Caco-2 (cell line): ENCODE measurements around the gene STRBP. TPM values are rescaled to one million over a fixed set of nuclear protein-coding genes. Genes with fewer than 3 reads are reported as not detected.

Source experiments
- BruUV-seq: library from RNA; stranded (reverse); fragments of 400-500 nt; replicated peaks from 2 replicates; lab custom pipeline; 2021; lab: Mats Ljungman, UMichigan
- CTCF ChIA-PET: fragments of 300-600 bp; sonication (Branson Sonifier 250); formaldehyde crosslinking; loops from one replicate; lab custom pipeline; 2022; ENCODE audit warnings: antibody characterized with exemption; lab: Charles Lee
- POLR2A ChIA-PET: fragments of 300-600 bp; sonication (Branson Sonifier 250); formaldehyde crosslinking; loops from one replicate; lab custom pipeline; 2022; ENCODE audit warnings: antibody characterized with exemption; lab: Charles Lee
- DNase-seq, 2 experiments: peaks; one replicate each; pipeline versions ENCODE4 v3.0.0 to v3.0.0-alpha.2; 2020 to 2022
- H3K27me3 ChIP-seq: replicated peaks from 2 replicates; pipeline ENCODE4 v1.6.0; 2011; ENCODE audit warnings: low read length; ENCODE audit not compliant: control insufficient read depth, insufficient read depth
- H3K36me3 ChIP-seq: 2 replicates; pipeline ENCODE4 v1.5.1; 2011; ENCODE audit warnings: low read length; ENCODE audit not compliant: control insufficient read depth, insufficient read depth
- H3K4me1 ChIP-seq: fragments of 250-450 bp; sonication (Bioruptor Pico); 2 replicates; pipeline ENCODE4 v1.5.1; 2020; ENCODE audit warnings: mild to moderate bottlenecking
- H3K4me3 ChIP-seq: 2 replicates; pipeline ENCODE4 v1.5.1; 2011; ENCODE audit warnings: low read depth, mild to moderate bottlenecking, control low read depth, low read length
- H3K9me3 ChIP-seq: fragments of 250-450 bp; sonication (Bioruptor Pico); 2 replicates; pipeline ENCODE4 v1.5.1; 2020; ENCODE audit warnings: mild to moderate bottlenecking, moderate library complexity
- H3K27ac Mint-ChIP-seq: one replicate; pipeline ENCODE4 v1.8.0; 2022; ENCODE audit warnings: mixed read lengths; ENCODE audit not compliant: unreplicated experiment
- H3K27me3 Mint-ChIP-seq: one replicate; pipeline ENCODE4 v1.8.0; 2022; ENCODE audit warnings: mixed read lengths; ENCODE audit not compliant: insufficient read depth, unreplicated experiment
- H3K36me3 Mint-ChIP-seq: one replicate; pipeline ENCODE4 v1.8.0; 2022; ENCODE audit warnings: mild to moderate bottlenecking, mixed read lengths; ENCODE audit not compliant: insufficient read depth, unreplicated experiment
- H3K4me1 Mint-ChIP-seq: one replicate; pipeline ENCODE4 v1.8.0; 2022; ENCODE audit warnings: low read depth, mixed read lengths; ENCODE audit not compliant: unreplicated experiment
- H3K4me3 Mint-ChIP-seq: one replicate; pipeline ENCODE4 v1.8.0; 2022; ENCODE audit warnings: mild to moderate bottlenecking, moderate library complexity, mixed read lengths; ENCODE audit not compliant: unreplicated experiment
- H3K9me3 Mint-ChIP-seq: one replicate; pipeline ENCODE4 v1.8.0; 2022; ENCODE audit warnings: mixed read lengths; ENCODE audit not compliant: unreplicated experiment
- CTCF ChIP-seq, 2 experiments: fragments of 200-600 bp in 1 of 2; IDR thresholded peaks; 1 replicate in 1 of 2; 2 replicates in 1 of 2; pipeline versions ENCODE4 v1.5.1 to v1.8.0; 2011 to 2022; ENCODE audit warnings: antibody characterized with exemption in 1 of 2, control low read depth in 1 of 2, inconsistent platforms in 1 of 2, low read depth in 1 of 2, low read length in 1 of 2, mild to moderate bottlenecking in 1 of 2, moderate library complexity in 1 of 2; ENCODE audit not compliant: insufficient read depth in 1 of 2, severe bottlenecking in 1 of 2, unreplicated experiment in 1 of 2
- intact Hi-C: fragments of 100-400 bp; cut with micrococcal nuclease; formaldehyde crosslinking; loops from one replicate; pipeline ENCODE4 v1.10.0; 2022; ENCODE audit not compliant: unreplicated experiment
- total RNA-seq: library from RNA; stranded (reverse); gene quantifications from 2 replicates; pipeline ENCODE4 v1.2.3, GENCODE V29; 2022

Gene STRBP
- total RNA-seq, 1 experiment from 2014 or later = 43.5 TPM

GRCh38 chr9:123127512-123128075 lies 140.8 kb downstream of the STRBP start:
- Histone ChIP-seq H3K36me3 (no peaks in the 10 kb centered on the region), H3K9me3 (no peaks in the 10 kb centered on the region), H3K27me3 (no peaks in the 10 kb centered on the region), H3K4me3 (no peak overlapping the region), H3K4me1 (peaks cover 19% of the 10 kb centered on the region)
- CTCF ChIA-PET = no interaction called here
- Mint-ChIP-seq H3K4me1 (no peaks in the 10 kb centered on the region), H3K36me3 (peaks cover 6% of the 10 kb centered on the region), H3K27me3 (no peaks in the 10 kb centered on the region), H3K9me3 (no peaks in the 10 kb centered on the region), H3K27ac (no peak overlapping the region), H3K4me3 (no peak overlapping the region)
- BruUV-seq = no TSS peak
- TF ChIP-seq CTCF (IDR thresholded peaks at IDR 0.05; ENCODE audit: insufficient read depth in 1 of 2, low read depth in 1 of 2, low read length in 1 of 2, severe bottlenecking in 1 of 2, unreplicated experiment in 1 of 2) = no peak
- POLR2A ChIA-PET = no interaction called here
- DNase-seq = no peak
- intact Hi-C loops = no loop called here

- Histone ChIP-seq H3K9me3 (no peaks in the 10 kb centered on the region), H3K4me3 (no peak overlapping the region), H3K36me3 (no peaks in the 10 kb centered on the region), H3K27me3 (no peaks in the 10 kb centered on the region), H3K4me1 (no peaks in the 10 kb centered on the region)
- TF ChIP-seq CTCF (IDR thresholded peaks at IDR 0.05; ENCODE audit: insufficient read depth in 1 of 2, low read depth in 1 of 2, low read length in 1 of 2, severe bottlenecking in 1 of 2, unreplicated experiment in 1 of 2) = no peak
- POLR2A ChIA-PET = no interaction called here
- Mint-ChIP-seq H3K27me3 (no peaks in the 10 kb centered on the region), H3K9me3 (no peaks in the 10 kb centered on the region), H3K4me3 (no peak overlapping the region), H3K4me1 (no peaks in the 10 kb centered on the region), H3K27ac (no peak overlapping the region), H3K36me3 (peaks cover 11% of the 10 kb centered on the region)
- CTCF ChIA-PET = no interaction called here
- DNase-seq = no peak
- no TSS peak for BruUV-seq
- intact Hi-C loops = no loop called here
Measured at GRCh38 chr9:123121457-123121856, 146.9 kb downstream of the STRBP start.

- no peak overlapping the region for H3K4me3 ChIP-seq
- H3K36me3 ChIP-seq = no peaks in the 10 kb centered on the region
- no peaks in the 10 kb centered on the region for H3K27me3 Mint-ChIP-seq
- TF ChIP-seq CTCF (IDR thresholded peaks at IDR 0.05; ENCODE audit: insufficient read depth in 1 of 2, low read depth in 1 of 2, low read length in 1 of 2, severe bottlenecking in 1 of 2, unreplicated experiment in 1 of 2) = no peak
- H3K4me3 Mint-ChIP-seq = no peak overlapping the region
- no peak overlapping the region for H3K27ac Mint-ChIP-seq
- H3K36me3 Mint-ChIP-seq = peaks cover 16% of the 10 kb centered on the region
- CTCF ChIA-PET = no interaction called here
- no peaks in the 10 kb centered on the region for H3K27me3 ChIP-seq
- no peaks in the 10 kb centered on the region for H3K9me3 ChIP-seq
- no peaks in the 10 kb centered on the region for H3K4me1 ChIP-seq
- H3K9me3 Mint-ChIP-seq = no peaks in the 10 kb centered on the region
- no peaks in the 10 kb centered on the region for H3K4me1 Mint-ChIP-seq
- BruUV-seq = no TSS peak
- DNase-seq = no peak
- POLR2A ChIA-PET = no interaction called here
- intact Hi-C loops = no loop called here
Measured at GRCh38 chr9:123120953-123121352, 147.4 kb downstream of the STRBP start.
